Testis (tissue), 3 donors: Measurements from ENCODE around the gene GRK3. TPM values are rescaled to one million over a fixed set of nuclear protein-coding genes. Genes with fewer than 3 reads are reported as not detected.

Experiments
- DNase-seq: peaks from one replicate; pipeline ENCODE4 v3.0.0-alpha.2; 2019
- H3K27ac ChIP-seq, 2 donors: fragments of 200-600 bp; sonication (generic); one replicate each; pipeline ENCODE4 v1.5.1; 2019
- H3K27me3 ChIP-seq: fragments of 200-600 bp; sonication (generic); one replicate; pipeline ENCODE4 v1.5.1; 2019
- H3K36me3 ChIP-seq: fragments of 200-600 bp; sonication (generic); one replicate; pipeline ENCODE4 v1.5.1; 2017; ENCODE audit warnings: low read depth; ENCODE audit errors: missing control alignments
- H3K4me1 ChIP-seq: fragments of 200-600 bp; sonication (generic); one replicate; pipeline ENCODE4 v1.5.1; 2019
- H3K4me3 ChIP-seq, 2 donors: fragments of 200-600 bp; sonication (generic); one replicate each; pipeline ENCODE4 v1.5.1; 2017 to 2019
- H3K9me3 ChIP-seq: fragments of 200-600 bp; sonication (generic); one replicate; pipeline ENCODE4 v1.5.1; 2017
- POLR2A ChIP-seq: fragments of 450-650 bp; IDR thresholded peaks from one replicate; pipeline ENCODE4 v1.6.1; 2017; ENCODE audit warnings: antibody characterized with exemption, mild to moderate bottlenecking, moderate library complexity
- WGBS, 2 donors: methylation state at CpG; one replicate each; pipeline ENCODE4 v1.1.5; 2018; 5-methylcytosine and 5-hydroxymethylcytosine counted together
- intact Hi-C: fragments of 100-400 bp; cut with DNase I; formaldehyde crosslinking; loops from one replicate; pipeline ENCODE4 v1.15.1; 2023; ENCODE audit warnings: low total_unique reads
- polyA plus RNA-seq: library from polyadenylated mRNA; stranded (reverse); fragments of 350-450 nt; fragmentation: Illumina TruSeq; extraction: RNeasy Lipid Tissue Mini Kit (QIAGEN cat#74804); gene quantifications from one replicate; pipeline ENCODE4 v1.2.3, GENCODE V29; 2014; ENCODE audit warnings: low read depth, low replicate concordance; ENCODE audit not compliant: insufficient read depth
- total RNA-seq, 2 donors: library from RNA; depleted of rRNA; stranded (reverse); fragments of >200 nt; gene quantifications; one replicate each; pipeline ENCODE4 v1.2.3, GENCODE V29; 2016
- TF ChIP-seq, protein P1 (sequence below), 3 experiments: fragments of 450-650 bp in 2 of 3; fragments of 200-600 bp in 1 of 3; sonication (generic) in 1 of 3; IDR thresholded peaks; one replicate each; pipeline ENCODE4 v1.5.1; 2016 to 2019; ENCODE audit warnings: antibody characterized with exemption in 3 of 3, mild to moderate bottlenecking in 2 of 3, moderate library complexity in 1 of 3

The GRK3 gene
- total and polyA plus RNA-seq, 3 donors from 2014 or later, result 10.9 to 46.0 (median 12.8) TPM

DNA sequence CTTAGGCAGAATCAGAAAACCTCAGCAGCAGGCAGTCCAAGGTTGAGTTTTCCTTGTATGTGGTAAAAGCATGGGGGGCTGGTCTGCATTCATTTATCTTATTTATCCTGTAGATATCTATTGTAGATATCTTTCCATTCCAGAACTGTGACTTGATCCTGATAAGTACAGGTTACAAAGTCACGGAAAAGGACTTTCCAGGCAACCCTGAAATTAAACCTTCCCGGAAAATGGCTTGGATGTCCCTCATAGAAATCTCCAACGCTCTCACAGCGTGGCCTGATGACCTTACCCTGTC is 128.7 kb downstream of the GRK3 start:
- Histone ChIP-seq H3K27ac (no peak overlapping the region), H3K9me3 (no peaks in the 10 kb centered on the region), H3K4me3 (no peak overlapping the region), H3K36me3 (no peaks in the 10 kb centered on the region), H3K4me1 (no peaks in the 10 kb centered on the region), H3K27me3 (no peaks in the 10 kb centered on the region)
- WGBS, 2 donors, result 88 to 96% methylated on average over 4 of the region's 4 CpGs
- intact Hi-C loops, result no loop called here
- no peak for DNase-seq
- TF ChIP-seq, protein P1, sequence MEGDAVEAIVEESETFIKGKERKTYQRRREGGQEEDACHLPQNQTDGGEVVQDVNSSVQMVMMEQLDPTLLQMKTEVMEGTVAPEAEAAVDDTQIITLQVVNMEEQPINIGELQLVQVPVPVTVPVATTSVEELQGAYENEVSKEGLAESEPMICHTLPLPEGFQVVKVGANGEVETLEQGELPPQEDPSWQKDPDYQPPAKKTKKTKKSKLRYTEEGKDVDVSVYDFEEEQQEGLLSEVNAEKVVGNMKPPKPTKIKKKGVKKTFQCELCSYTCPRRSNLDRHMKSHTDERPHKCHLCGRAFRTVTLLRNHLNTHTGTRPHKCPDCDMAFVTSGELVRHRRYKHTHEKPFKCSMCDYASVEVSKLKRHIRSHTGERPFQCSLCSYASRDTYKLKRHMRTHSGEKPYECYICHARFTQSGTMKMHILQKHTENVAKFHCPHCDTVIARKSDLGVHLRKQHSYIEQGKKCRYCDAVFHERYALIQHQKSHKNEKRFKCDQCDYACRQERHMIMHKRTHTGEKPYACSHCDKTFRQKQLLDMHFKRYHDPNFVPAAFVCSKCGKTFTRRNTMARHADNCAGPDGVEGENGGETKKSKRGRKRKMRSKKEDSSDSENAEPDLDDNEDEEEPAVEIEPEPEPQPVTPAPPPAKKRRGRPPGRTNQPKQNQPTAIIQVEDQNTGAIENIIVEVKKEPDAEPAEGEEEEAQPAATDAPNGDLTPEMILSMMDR (IDR thresholded peaks at IDR 0.05), result no peak

DNA sequence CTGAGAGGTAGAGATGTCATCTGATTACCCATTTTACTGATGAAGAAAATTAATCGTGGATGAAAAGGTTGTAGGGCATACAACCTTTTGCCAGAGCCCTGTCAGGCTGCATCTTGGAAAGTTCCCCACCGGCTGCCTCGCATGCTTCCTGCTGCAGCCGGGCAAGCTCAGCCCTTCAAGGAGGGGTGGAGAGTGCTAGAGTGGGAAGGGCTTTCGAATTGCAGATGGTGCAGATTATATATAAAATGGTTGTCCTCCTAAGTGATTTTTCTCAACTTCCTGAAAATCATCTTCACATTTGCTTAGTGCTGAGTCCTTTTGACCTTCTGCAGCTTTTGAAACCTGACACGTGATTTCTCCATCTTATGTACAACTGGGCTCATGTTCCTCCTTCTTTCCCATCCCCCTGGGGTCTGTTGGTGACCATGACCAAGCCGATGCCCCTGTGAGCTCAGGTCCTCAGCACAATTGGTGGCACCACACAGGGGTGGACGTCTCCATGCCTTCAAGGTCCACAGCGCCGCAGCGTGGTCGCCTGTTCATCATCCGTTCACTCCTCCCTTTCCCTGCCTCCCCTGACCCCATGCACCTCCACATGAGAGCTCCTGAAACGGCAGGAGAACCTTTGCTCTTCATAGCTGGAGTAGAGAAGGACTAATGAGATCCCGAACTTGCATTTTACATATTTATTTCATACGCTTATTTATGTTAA is 129.9 kb downstream of the GRK3 start:
- Histone ChIP-seq H3K27ac (no peak overlapping the region), H3K36me3 (no peaks in the 10 kb centered on the region), H3K9me3 (no peaks in the 10 kb centered on the region), H3K27me3 (no peaks in the 10 kb centered on the region), H3K4me1 (no peaks in the 10 kb centered on the region), H3K4me3 (no peak overlapping the region)
- TF ChIP-seq, protein P1 (IDR thresholded peaks at IDR 0.05), result no peak
- no peak for TF ChIP-seq POLR2A
- no peak for DNase-seq
- WGBS, 2 donors, result 91 to 93% methylated on average over 16 of the region's 16 CpGs
- intact Hi-C loops, result no loop called here

DNA sequence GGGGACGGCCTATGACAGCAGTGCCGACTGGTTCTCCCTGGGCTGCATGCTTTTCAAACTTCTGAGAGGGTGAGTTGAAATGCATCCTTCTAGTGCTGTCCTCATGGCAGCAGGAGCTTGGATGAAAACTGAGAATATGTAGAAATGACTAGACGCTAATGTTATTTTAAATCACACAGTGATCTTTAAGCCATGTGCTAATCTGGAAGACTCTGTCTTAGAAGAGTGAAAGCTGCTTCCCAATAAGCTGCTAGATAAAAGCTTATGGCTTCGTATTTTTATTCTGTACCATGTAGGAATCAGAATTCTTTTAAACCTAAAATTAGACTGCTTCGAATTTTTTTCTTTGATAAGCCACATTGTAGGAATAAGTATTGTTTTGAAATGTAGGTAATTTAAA is 130.7 kb downstream of the GRK3 start:
- H3K36me3 ChIP-seq, result no peaks in the 10 kb centered on the region
- WGBS, 2 donors, result 86 to 92% methylated on average over 5 of the region's 5 CpGs
- TF ChIP-seq POLR2A, result no peak
- TF ChIP-seq, protein P1 (IDR thresholded peaks at IDR 0.05), result no peak
- H3K4me3 ChIP-seq, result no peak overlapping the region
- H3K27me3 ChIP-seq, result no peaks in the 10 kb centered on the region
- no peaks in the 10 kb centered on the region for H3K9me3 ChIP-seq
- no peak for DNase-seq
- intact Hi-C loops, result no loop called here
- no peaks in the 10 kb centered on the region for H3K4me1 ChIP-seq
- H3K27ac ChIP-seq, result no peak overlapping the region

DNA sequence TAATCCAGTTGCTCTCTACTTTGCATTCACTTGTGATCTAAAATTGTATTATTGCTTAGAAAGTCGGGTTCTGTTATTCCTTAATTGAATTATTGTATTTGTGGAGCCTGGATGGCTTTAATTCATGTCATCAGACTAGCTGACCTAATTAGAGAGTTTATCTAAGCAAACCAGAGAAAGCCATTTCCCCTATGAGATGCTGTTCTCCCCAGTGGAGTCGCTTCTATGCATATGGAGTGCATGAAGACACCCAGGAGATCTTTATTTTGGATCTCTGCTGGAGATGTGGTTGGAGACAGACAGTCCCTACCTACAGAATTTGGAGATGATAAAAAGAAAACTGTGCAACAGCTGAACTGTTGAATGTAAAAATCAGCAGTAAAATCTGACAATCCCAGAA is 132.3 kb downstream of the GRK3 start:
- Histone ChIP-seq H3K36me3 (no peaks in the 10 kb centered on the region), H3K4me3 (no peak overlapping the region), H3K27ac (no peak overlapping the region), H3K27me3 (no peaks in the 10 kb centered on the region), H3K9me3 (no peaks in the 10 kb centered on the region), H3K4me1 (no peaks in the 10 kb centered on the region)
- no peak for DNase-seq
- 79 to 83% methylated on average over 2 of the region's 2 CpGs for WGBS, 2 donors
- TF ChIP-seq, protein P1 (IDR thresholded peaks at IDR 0.05), result no peak
- intact Hi-C loops, result no loop called here

DNA sequence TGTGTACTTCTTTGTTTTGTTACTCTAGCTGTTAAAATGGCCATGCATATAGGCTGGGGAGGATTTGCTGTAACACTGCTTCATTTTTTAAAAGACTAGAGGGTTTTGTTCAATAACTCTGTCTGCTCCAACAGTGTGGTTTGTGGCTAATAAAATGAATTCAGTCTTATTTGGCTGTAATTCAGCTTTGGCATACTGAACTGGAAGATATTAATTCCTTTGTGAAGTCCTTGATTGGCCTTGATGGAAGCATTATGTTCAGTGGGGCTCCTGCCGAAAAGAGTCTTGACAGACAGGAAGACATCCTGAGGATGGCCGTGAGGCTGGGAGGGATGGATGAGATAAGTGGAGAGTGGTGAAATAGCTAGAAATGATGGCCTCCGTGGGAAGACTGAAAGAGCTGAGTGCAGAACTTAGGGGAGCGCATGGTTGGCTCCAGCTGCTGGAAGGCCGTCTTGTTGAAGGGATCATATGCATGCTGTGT is 132.7 kb downstream of the GRK3 start:
- no peak overlapping the region for H3K4me3 ChIP-seq
- H3K27ac ChIP-seq, result no peak overlapping the region
- no peaks in the 10 kb centered on the region for H3K9me3 ChIP-seq
- intact Hi-C loops, result no loop called here
- TF ChIP-seq, protein P1 (IDR thresholded peaks at IDR 0.05), result no peak
- no peak for TF ChIP-seq POLR2A
- no peak for DNase-seq
- no peaks in the 10 kb centered on the region for H3K4me1 ChIP-seq
- WGBS, 2 donors, result 83 to 87% methylated on average over 5 of the region's 5 CpGs
- H3K36me3 ChIP-seq, result no peaks in the 10 kb centered on the region
- H3K27me3 ChIP-seq, result no peaks in the 10 kb centered on the region
